Stimulated activated CD4-positive, alpha-beta T cell treated with anti-CD3 and anti-CD28 coated beads, Interleukin-12 subunit alpha, Interleukin-12 subunit beta, amount 100 ng/mL, for 48 hours (primary cell): ENCODE measurements around the gene NOC2L.
A peak's percentile ranks its signal among the peaks of the same experiment; 100 is the strongest.
"Not testable (repeated sequence)": the region's sequence is repeated elsewhere in the genome, so short reads cannot be mapped to it uniquely, and the experiment has no call there.

ENCODE experiments used
- DNase-seq, 3 donors: peaks; one replicate each; pipeline ENCODE4 v3.0.0-alpha.2; 2020; ENCODE audit warnings: low read depth in 2 of 3, low spot score in 1 of 3

The NOC2L gene

DNA sequence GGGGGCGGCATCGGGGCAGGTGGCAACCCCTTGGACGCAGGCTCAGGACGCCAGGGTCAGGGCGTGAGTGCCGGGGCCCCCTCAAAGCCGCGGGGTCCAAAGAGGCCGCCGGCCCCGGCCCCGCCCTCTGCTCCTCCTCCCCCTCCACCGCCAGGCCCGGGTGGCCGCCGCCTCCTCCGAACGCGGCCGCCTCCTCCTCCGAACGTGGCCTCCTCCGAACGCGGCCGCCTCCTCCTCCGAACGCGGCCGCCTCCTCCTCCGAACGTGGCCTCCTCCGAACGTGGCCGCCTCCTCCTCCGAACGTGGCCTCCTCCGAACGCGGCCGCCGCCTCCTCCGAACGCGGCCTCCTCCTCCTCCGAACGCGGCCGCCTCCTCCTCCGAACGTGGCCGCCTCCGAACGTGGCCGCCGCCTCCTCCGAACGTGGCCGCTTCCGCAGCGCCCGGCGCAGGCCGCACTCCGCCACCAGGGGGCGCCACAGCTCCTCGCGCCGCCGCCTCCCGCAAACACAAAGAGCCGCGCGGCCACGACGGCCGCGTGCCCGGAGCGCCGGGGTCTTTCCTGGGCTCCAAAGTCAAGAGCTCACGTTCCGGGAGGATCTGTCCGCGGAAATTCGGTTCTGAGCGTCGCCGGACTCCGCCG is 54.6 kb downstream of the NOC2L start:
- peak; percentile 71 to 87 (median 75) for DNase-seq

DNA sequence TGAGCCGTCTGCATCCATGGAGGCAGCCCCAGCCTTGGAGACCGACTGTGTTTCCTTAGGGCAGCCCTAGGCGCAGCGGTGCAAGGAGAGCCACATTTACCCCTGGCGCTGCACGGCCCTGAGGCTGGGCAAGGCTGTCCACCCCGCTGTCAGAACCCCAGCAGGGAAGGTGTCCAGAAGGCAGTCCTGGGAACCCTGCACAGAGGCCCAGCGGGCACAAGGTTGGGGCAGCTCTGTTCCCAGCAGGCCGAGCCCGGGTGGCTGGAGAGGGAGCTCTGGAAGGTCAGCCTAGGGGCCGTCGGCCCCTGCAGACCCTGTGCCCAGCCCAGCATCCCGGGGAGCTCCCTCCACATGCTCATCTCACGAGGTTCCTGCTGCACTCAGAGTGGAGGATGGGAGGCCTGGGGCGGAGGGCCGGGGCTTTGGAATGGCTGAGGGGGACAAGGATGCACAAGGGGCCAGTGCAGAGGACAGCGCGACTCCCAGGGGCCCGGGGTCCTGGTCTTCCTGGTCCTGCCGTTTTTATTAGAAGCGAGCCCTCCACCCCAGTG is 55.3 kb downstream of the NOC2L start:
- DNase-seq = no peak

GRCh38 chr1:903305-903704 is 55.8 kb downstream of the NOC2L start:
- no peak for DNase-seq

- no peak for DNase-seq
Observed at GRCh38 chr1:902802-903201, 56.3 kb downstream of the NOC2L start.

GRCh38 chr1:901108-901859 is 57.8 kb downstream of the NOC2L start:
- DNase-seq = no peak

DNA sequence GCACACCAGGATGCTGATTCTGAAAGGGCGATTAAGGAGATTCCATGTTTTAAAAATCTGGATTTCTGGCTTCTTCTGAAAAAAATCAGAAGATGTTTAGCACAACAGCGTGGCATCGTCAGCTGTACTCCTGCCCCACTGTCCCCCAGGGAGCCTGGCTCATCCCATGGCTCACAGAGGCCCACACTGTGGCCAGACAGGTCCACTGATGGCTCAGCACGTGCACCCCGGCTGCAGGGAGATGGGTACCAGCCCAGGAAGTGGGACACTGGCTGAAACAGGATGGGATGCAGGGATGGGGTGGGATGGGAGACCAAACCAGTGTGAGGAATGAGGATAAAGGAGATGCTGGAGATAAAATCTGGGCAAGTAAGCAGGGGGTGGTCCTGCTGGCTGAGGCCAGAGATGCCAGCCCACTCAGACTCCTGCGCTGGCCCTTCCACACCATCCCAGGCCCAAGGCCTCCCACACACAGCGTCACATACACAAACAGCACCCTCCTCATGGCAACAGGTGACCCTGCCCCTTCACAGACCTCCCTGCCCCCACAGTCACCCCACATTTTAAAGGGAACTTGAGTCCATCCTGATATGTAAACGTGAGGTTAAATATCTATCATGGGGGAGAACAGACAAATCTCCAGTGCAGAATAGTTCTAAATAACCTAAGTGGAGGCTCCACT is 59.3 kb downstream of the NOC2L start:
- no peak for DNase-seq

DNA sequence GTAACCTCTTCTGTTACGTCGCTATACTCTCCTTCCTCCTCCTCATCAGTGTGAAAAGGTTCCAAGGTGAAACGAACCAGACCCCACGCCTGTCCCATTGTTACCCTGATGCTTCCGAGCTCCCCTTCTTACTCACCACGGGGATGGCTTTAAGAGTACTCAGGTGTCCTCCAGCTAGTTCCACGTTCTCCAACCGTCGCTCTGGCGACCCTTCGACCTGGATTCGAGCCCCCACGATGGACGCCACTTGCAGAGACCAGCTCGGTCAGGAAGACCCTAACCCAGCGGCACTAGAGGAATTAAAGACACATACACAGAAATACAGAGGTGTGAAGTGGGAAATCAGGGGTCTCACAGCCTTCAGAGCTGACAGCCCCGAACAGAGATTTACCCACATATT is 61.1 kb downstream of the NOC2L start:
- DNase-seq = not testable (repeated sequence)

GRCh38 chr1:897226-897625 is 61.8 kb downstream of the NOC2L start:
- no peak for DNase-seq
